H1 (cell line): ENCODE data around the gene IST1. TPM values are rescaled to one million over a fixed set of nuclear protein-coding genes. Genes with fewer than 3 reads are reported as not detected.

ENCODE experiments used
- CTCF ChIA-PET: fragments of 300-600 bp; sonication (Branson Sonifier 250); formaldehyde crosslinking; loops from one replicate; lab custom pipeline; 2021; ENCODE audit not compliant: partially characterized antibody; lab: Charles Lee
- POLR2A ChIA-PET: fragments of 300-600 bp; sonication (Branson Sonifier 250); formaldehyde crosslinking; loops from one replicate; lab custom pipeline; 2021; ENCODE audit warnings: inconsistent platforms; ENCODE audit not compliant: partially characterized antibody; lab: Charles Lee
- DNase-seq, 2 experiments: peaks; one replicate each; pipeline versions ENCODE4 v3.0.0 to v3.0.0-alpha.2; 2010 to 2022; ENCODE audit warnings: low spot score in 2 of 2, low read depth in 1 of 2, mixed read lengths in 1 of 2
- FAIRE-seq: peaks from 2 replicates; lab custom pipeline; 2011; peaks lifted over from hg19 to GRCh38; lab: Jason Lieb, UNC
- H2AFZ ChIP-seq: 2 replicates; pipeline ENCODE4 v1.8.1; 2012; ENCODE audit warnings: low read length, inconsistent platforms
- H2AK5ac ChIP-seq: 2 replicates; pipeline ENCODE4 v1.6.1; 2013; ENCODE audit warnings: low read depth, low read length
- H2BK120ac ChIP-seq: replicated peaks from 2 replicates; pipeline ENCODE3; 2013; ENCODE audit warnings: low read depth, low read length, inconsistent platforms
- H2BK12ac ChIP-seq: 2 replicates; pipeline ENCODE4 v1.6.1; 2013; ENCODE audit warnings: low read depth, low read length
- H2BK15ac ChIP-seq: 2 replicates; pipeline ENCODE4 v1.6.1; 2013; ENCODE audit warnings: low read length
- H2BK20ac ChIP-seq: 2 replicates; pipeline ENCODE4 v1.6.1; 2013; ENCODE audit warnings: low read length
- H2BK5ac ChIP-seq: 2 replicates; pipeline ENCODE4 v1.6.1; 2013; ENCODE audit warnings: low read depth, low read length
- H3K14ac ChIP-seq: 2 replicates; pipeline ENCODE4 v1.6.1; 2013; ENCODE audit warnings: inconsistent platforms; ENCODE audit not compliant: insufficient read length
- H3K18ac ChIP-seq: 2 replicates; pipeline ENCODE4 v1.6.1; 2013; ENCODE audit warnings: low read length; ENCODE audit errors: extremely low read depth
- H3K23ac ChIP-seq: 2 replicates; pipeline ENCODE4 v1.6.1; 2013; ENCODE audit warnings: inconsistent platforms; ENCODE audit not compliant: insufficient read length
- H3K23me2 ChIP-seq: 2 replicates; pipeline ENCODE4 v1.6.1; 2013; ENCODE audit warnings: low read depth, low read length
- H3K27ac ChIP-seq: 2 replicates; pipeline ENCODE4 v1.6.1; 2011; ENCODE audit warnings: low read depth, low read length, inconsistent platforms
- H3K27me3 ChIP-seq, 4 experiments: replicated peaks in 1 of 4; 1 replicate in 1 of 4; 2 replicates in 3 of 4; pipeline versions ENCODE4 v1.6.1 to v1.8.1; 2011 to 2013; ENCODE audit warnings: low read length in 3 of 4, mild to moderate bottlenecking in 3 of 4, inconsistent platforms in 2 of 4, mixed read lengths in 2 of 4, moderate library complexity in 1 of 4; ENCODE audit not compliant: control insufficient read depth in 3 of 4, insufficient read depth in 3 of 4; ENCODE audit errors: extremely low read depth in 1 of 4
- H3K36me3 ChIP-seq, 4 experiments: 2 replicates each; pipeline versions ENCODE4 v1.6.1 to v1.8.1; 2011 to 2013; ENCODE audit warnings: mild to moderate bottlenecking in 4 of 4, low read length in 3 of 4, moderate library complexity in 2 of 4, control low read depth in 1 of 4, inconsistent platforms in 1 of 4; ENCODE audit not compliant: insufficient read depth in 4 of 4, control insufficient read depth in 2 of 4
- H3K4ac ChIP-seq: replicated peaks from 2 replicates; pipeline ENCODE3; 2013; ENCODE audit warnings: low read length, low read depth, mixed read lengths, inconsistent platforms; ENCODE audit not compliant: insufficient read length
- H3K4me1 ChIP-seq, 4 experiments: replicated peaks in 1 of 4; 1 replicate in 1 of 4; 2 replicates in 3 of 4; pipeline versions ENCODE4 v1.6.1 to v1.8.1; 2011 to 2013; ENCODE audit warnings: low read length in 3 of 4, inconsistent platforms in 2 of 4, mixed read lengths in 1 of 4; ENCODE audit not compliant: insufficient read depth in 4 of 4, control insufficient read depth in 3 of 4
- H3K4me2 ChIP-seq, 2 experiments: 2 replicates each; pipeline versions ENCODE4 v1.6.1 to v1.8.1; 2011 to 2013; ENCODE audit warnings: low read depth in 2 of 2, low read length in 2 of 2, control low read depth in 1 of 2, inconsistent platforms in 1 of 2, mild to moderate bottlenecking in 1 of 2; ENCODE audit not compliant: insufficient read depth in 1 of 2
- H3K4me3 ChIP-seq, 4 experiments: fragments of 200-600, 300-600 bp in 1 of 4; sonication (generic), shearing (Covaris generic), sonication (Bioruptor Twin) in 1 of 4; 2 replicates each; pipeline versions ENCODE4 v1.5.1 to v1.8.1; 2011 to 2016; ENCODE audit warnings: low read length in 4 of 4, low read depth in 3 of 4, control low read depth in 2 of 4, inconsistent platforms in 2 of 4, mild to moderate bottlenecking in 2 of 4, mixed read lengths in 1 of 4, moderate library complexity in 1 of 4; ENCODE audit not compliant: insufficient read depth in 2 of 4; ENCODE audit errors: extremely low read depth in 1 of 4
- H3K56ac ChIP-seq: replicated peaks from 2 replicates; pipeline ENCODE3; 2013; ENCODE audit warnings: low read depth, mild to moderate bottlenecking, mixed read lengths, low read length, inconsistent platforms; ENCODE audit not compliant: insufficient read length
- H3K79me1 ChIP-seq: 2 replicates; pipeline ENCODE4 v1.6.1; 2013; ENCODE audit warnings: low read depth, low read length, control low read depth
- H3K79me2 ChIP-seq, 2 experiments: 2 replicates each; pipeline versions ENCODE4 v1.6.1 to v1.8.1; 2012 to 2013; ENCODE audit warnings: low read length in 2 of 2, mild to moderate bottlenecking in 2 of 2, inconsistent platforms in 1 of 2; ENCODE audit not compliant: insufficient read depth in 2 of 2, control insufficient read depth in 1 of 2
- H3K9ac ChIP-seq, 4 experiments: replicated peaks in 1 of 4; 1 replicate in 1 of 4; 2 replicates in 3 of 4; pipeline versions ENCODE4 v1.6.1 to v1.8.1; 2011 to 2013; ENCODE audit warnings: low read depth in 3 of 4, low read length in 3 of 4, control low read depth in 2 of 4, mild to moderate bottlenecking in 2 of 4, moderate library complexity in 2 of 4, inconsistent platforms in 1 of 4; ENCODE audit errors: extremely low read depth in 1 of 4
- H3K9me3 ChIP-seq, 2 experiments: 2 replicates each; pipeline versions ENCODE4 v1.6.1 to v1.8.1; 2012 to 2013; ENCODE audit warnings: mild to moderate bottlenecking in 2 of 2, moderate library complexity in 2 of 2, control low read depth in 1 of 2, inconsistent platforms in 1 of 2, low read depth in 1 of 2, low read length in 1 of 2, mixed read lengths in 1 of 2; ENCODE audit not compliant: insufficient read depth in 2 of 2
- H4K20me1 ChIP-seq, 2 experiments: replicated peaks in 1 of 2; 2 replicates each; pipeline versions ENCODE3 to v1.8.1; 2011 to 2013; ENCODE audit warnings: inconsistent platforms in 2 of 2, low read length in 2 of 2, mild to moderate bottlenecking in 1 of 2; ENCODE audit not compliant: insufficient read depth in 2 of 2, control insufficient read depth in 1 of 2
- H4K5ac ChIP-seq: 2 replicates; pipeline ENCODE4 v1.6.1; 2013; ENCODE audit warnings: low read length, low read depth, mixed read lengths, inconsistent platforms; ENCODE audit not compliant: insufficient read length
- H4K8ac ChIP-seq: 2 replicates; pipeline ENCODE4 v1.8.0; 2013; ENCODE audit warnings: mild to moderate bottlenecking, moderate library complexity, low read length, inconsistent platforms; ENCODE audit not compliant: insufficient read depth; ENCODE audit errors: extremely low read depth
- H4K91ac ChIP-seq: replicated peaks from 2 replicates; pipeline ENCODE3; 2013; ENCODE audit warnings: low read length, mixed read lengths, inconsistent platforms; ENCODE audit not compliant: insufficient read length
- CBX5 ChIP-seq: fragments of 300-800, 300-1000 bp; sonication (generic); IDR thresholded peaks from 2 replicates; pipeline ENCODE4 v1.7.1; 2016; ENCODE audit warnings: antibody characterized with exemption, low read length, low read depth
- FOSL1 ChIP-seq: IDR thresholded peaks from 2 replicates; pipeline ENCODE4 v1.6.1; 2011; ENCODE audit warnings: mild to moderate bottlenecking, low read depth, low read length, moderate library complexity; ENCODE audit not compliant: insufficient read depth
- GTF2F1 ChIP-seq: IDR thresholded peaks from 2 replicates; pipeline ENCODE4 v1.6.1; 2012; ENCODE audit warnings: low read depth, low read length, improper control_type of control experiment, borderline replicate concordance
- NANOG ChIP-seq: IDR thresholded peaks from 2 replicates; pipeline ENCODE4 v1.6.1; 2011; ENCODE audit warnings: low read length, low read depth, mild to moderate bottlenecking, inconsistent platforms; ENCODE audit not compliant: insufficient read depth, poor library complexity, severe bottlenecking
- SIN3A ChIP-seq, 2 experiments: IDR thresholded peaks in 1 of 2; conservative IDR thresholded peaks in 1 of 2; 2 replicates each; pipeline ENCODE4 v1.6.1; 2011 to 2012; ENCODE audit warnings: low read length in 2 of 2, improper control_type of control experiment in 1 of 2, low read depth in 1 of 2, mild to moderate bottlenecking in 1 of 2
- SIX5 ChIP-seq: IDR thresholded peaks from 2 replicates; pipeline ENCODE4 v1.6.1; 2011; ENCODE audit warnings: mild to moderate bottlenecking, low read depth, low read length
- TAF1 ChIP-seq: IDR thresholded peaks from 2 replicates; pipeline ENCODE4 v1.6.1; 2011; ENCODE audit warnings: mild to moderate bottlenecking, low read depth, low read length
- TAF7 ChIP-seq: optimal IDR thresholded peaks from 2 replicates; pipeline ENCODE3; 2011; ENCODE audit warnings: low read depth, mild to moderate bottlenecking, inconsistent platforms, low read length, moderate library complexity, borderline replicate concordance
- TBP ChIP-seq: IDR thresholded peaks from 2 replicates; pipeline ENCODE4 v1.6.1; 2011; ENCODE audit warnings: low read depth, low read length, improper control_type of control experiment
- YY1 ChIP-seq: IDR thresholded peaks from 2 replicates; pipeline ENCODE4 v1.6.1; 2011; ENCODE audit warnings: low read depth, mild to moderate bottlenecking, low read length
- WGBS, 2 experiments: shearing (Covaris generic) in 1 of 2; methylation state at CpG; one replicate each; pipeline versions ENCODE4 v1.1.6 to v1.1.7; 2013 to 2015; ENCODE audit warnings: low lambda C conversion rate in 2 of 2, mixed read lengths in 2 of 2, inconsistent platforms in 1 of 2, low coverage in 1 of 2, missing lambda C conversion rate in 1 of 2; ENCODE audit not compliant: insufficient replicate concordance in 2 of 2, insufficient coverage in 1 of 2, insufficient read length in 1 of 2; ENCODE audit errors: extremely low coverage in 1 of 2, missing lambda C conversion rate in 1 of 2; 5-methylcytosine and 5-hydroxymethylcytosine counted together
- polyA plus RNA-seq, 7 experiments: library from polyadenylated mRNA; depleted of rRNA in 3 of 7; stranded (reverse) in 5 of 7; unstranded in 2 of 7; fragments of >200 nt in 5 of 7; fragments of 200-250 nt in 2 of 7; gene quantifications; 1 replicate in 5 of 7; 2 replicates in 1 of 7; 4 replicates in 1 of 7; pipeline versions ENCODE4 v1.2.1 to v1.2.3, GENCODE V29; 2011 to 2013; ENCODE audit warnings: missing spikeins in 2 of 7, mixed read lengths in 2 of 7
- total RNA-seq: library from RNA; stranded (reverse); fragmentation: NEBNext Ultra II Directional; extraction: Animal tissue kit (Norgen Biotek cat#: 25700); gene quantifications from 2 replicates; pipeline ENCODE4 v1.2.1, GENCODE V29; 2021

Gene IST1
- total and polyA plus RNA-seq, 2 of the 8 experiments (the other 6 are each of a cell fraction or from before 2014, with no cell fraction given): 190 to 248 TPM

DNA sequence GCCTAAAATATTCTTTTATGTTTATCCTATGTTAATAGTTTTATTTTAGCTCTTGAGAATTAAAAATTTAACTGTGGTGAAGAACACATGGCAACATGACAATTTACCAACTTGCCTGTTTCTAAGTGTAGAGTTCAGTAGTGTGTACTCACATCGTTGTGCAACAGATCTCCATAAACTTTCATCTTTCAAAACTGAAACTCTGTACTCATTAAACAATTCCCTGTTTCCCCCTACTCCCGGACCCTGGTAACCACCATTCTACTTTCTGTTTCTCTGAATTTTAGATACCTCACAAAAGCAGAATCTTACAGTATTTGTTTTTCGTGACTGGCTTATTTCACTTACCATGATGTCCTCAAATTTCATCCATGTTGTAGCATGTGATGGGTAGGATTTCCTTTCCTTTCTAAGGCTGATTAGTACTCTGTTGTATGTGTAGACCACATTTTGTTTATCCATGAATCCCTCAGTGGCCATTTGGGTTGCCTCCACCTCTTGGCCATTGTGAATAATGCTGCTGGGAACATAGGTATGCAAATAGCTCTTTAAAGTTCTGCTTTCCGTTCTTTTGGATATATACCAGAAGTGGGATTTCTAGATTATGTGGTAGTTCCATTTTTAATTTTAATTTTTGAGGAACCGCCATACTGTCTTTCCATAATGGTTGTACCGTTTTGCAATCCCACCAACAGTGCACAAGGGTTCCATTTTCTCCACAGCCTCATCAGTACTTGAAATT, 17.4 kb downstream of the IST1 start:
- Histone ChIP-seq H4K91ac (no peak overlapping the region), H3K23ac (no peak overlapping the region), H2BK15ac (no peak overlapping the region), H2BK20ac (no peak overlapping the region), H4K8ac (no peak overlapping the region), H3K9me3 (no peaks in the 10 kb centered on the region), H2AFZ (no peak overlapping the region), H2BK120ac (no peak overlapping the region), H3K56ac (no peak overlapping the region), H3K27me3 (no peaks in the 10 kb centered on the region), H4K5ac (no peak overlapping the region), H3K4me2 (no peak overlapping the region), H2AK5ac (no peak overlapping the region), H3K4ac (no peak overlapping the region), H3K79me2 (peaks cover 63 to 100% of the 10 kb centered on the region in 2 experiments), H3K79me1 (peaks cover 3% of the 10 kb centered on the region), H3K23me2 (no peaks in the 10 kb centered on the region), H3K36me3 (peaks cover 3 to 49% (median 10%) of the 10 kb centered on the region in 4 experiments; a peak in 6 of 8 replicates), H3K18ac (no peak overlapping the region), H3K4me3 (no peak overlapping the region), H2BK12ac (no peak overlapping the region), H2BK5ac (no peak overlapping the region), H3K4me1 (peaks cover 0 to 2% (median under 1%) of the 10 kb centered on the region in 4 experiments; a peak in 5 of 7 replicates), H3K27ac (no peak overlapping the region), H3K9ac (no peak overlapping the region), H4K20me1 (peaks cover 24 to 38% of the 10 kb centered on the region in 2 experiments), H3K14ac (no peak overlapping the region)
- CTCF ChIA-PET: interaction anchor here (1.1 to 1.8 kb wide), 4 partner anchors 9 to 30 kb away, joined by 3 to 11 read pairs (median 4); no protein-coding TSS in a partner anchor
- POLR2A ChIA-PET: interaction anchor here (1.0 to 2.1 kb wide), 4 partner anchors 9 to 24 kb away, joined by 3 to 6 read pairs (median 5); no protein-coding TSS in a partner anchor
- DNase-seq: no peak
- no peak for TF ChIP-seq FOSL1
- no peak for TF ChIP-seq TAF1
- no peak for TF ChIP-seq CBX5
- TF ChIP-seq NANOG: no peak
- TF ChIP-seq TAF7: no peak
- no peak for TF ChIP-seq SIN3A (conservative IDR thresholded peaks at IDR 0.05 in 1 of 2, IDR thresholded peaks at IDR 0.05 in 1 of 2; ENCODE audit: low read depth in 1 of 2, low read length in 2 of 2)
- no peak for TF ChIP-seq YY1
- no peak for TF ChIP-seq SIX5
- no peak for TF ChIP-seq GTF2F1
- TF ChIP-seq TBP: no peak
- no peak for FAIRE-seq
- WGBS, 2 experiments: 94% methylated on average over 6 of the region's 6 CpGs; no CpG with 5 or more reads in 1 of the 2 experiments
